SKM-1 treated with dmso at 0.1 percent for 144 hours (cell line): ENCODE results near the gene CFAP299.
"Not testable (repeated sequence)": the region's sequence is repeated elsewhere in the genome, so short reads cannot be mapped to it uniquely, and the experiment has no call there.

Experiments
- DNase-seq: peaks from one replicate; lab custom pipeline; 2025; ENCODE audit not compliant: unreplicated experiment; lab: John Stamatoyannopoulos, UW

Gene CFAP299

GRCh38 chr4:80586716-80587115, 251.2 kb downstream of the CFAP299 start:
- no peak for DNase-seq

- no peak for DNase-seq
Measured at GRCh38 chr4:80587871-80588385, 252.4 kb downstream of the CFAP299 start.

GRCh38 chr4:80592950-80593349, 257.4 kb downstream of the CFAP299 start:
- DNase-seq: no peak

GRCh38 chr4:80594701-80595100, 259.2 kb downstream of the CFAP299 start:
- DNase-seq: no peak

- DNase-seq: no peak
Measured at GRCh38 chr4:80608281-80608980, 272.9 kb downstream of the CFAP299 start.

- DNase-seq: no peak
Measured at GRCh38 chr4:80610199-80610598, 274.7 kb downstream of the CFAP299 start.

GRCh38 chr4:80610845-80611677, 275.5 kb downstream of the CFAP299 start:
- DNase-seq: no peak

GRCh38 chr4:80611678-80611979, 276.1 kb downstream of the CFAP299 start:
- no peak for DNase-seq

- no peak for DNase-seq
Measured at GRCh38 chr4:80613470-80613869, 277.9 kb downstream of the CFAP299 start.

- no peak for DNase-seq
Measured at GRCh38 chr4:80614319-80614718, 278.8 kb downstream of the CFAP299 start.

- no peak for DNase-seq
Measured at GRCh38 chr4:80615099-80615498, 279.6 kb downstream of the CFAP299 start.

- no peak for DNase-seq
Measured at GRCh38 chr4:80619070-80619674, 283.6 kb downstream of the CFAP299 start.

GRCh38 chr4:80631861-80632260, 296.3 kb downstream of the CFAP299 start:
- no peak for DNase-seq

GRCh38 chr4:80637190-80637589, 301.7 kb downstream of the CFAP299 start:
- no peak for DNase-seq

- no peak for DNase-seq
Measured at GRCh38 chr4:80646061-80646460, 310.5 kb downstream of the CFAP299 start.

- DNase-seq: no peak
Measured at GRCh38 chr4:80655662-80656061, 320.1 kb downstream of the CFAP299 start.

- DNase-seq: not testable (repeated sequence)
Measured at GRCh38 chr4:80670118-80670517, 334.6 kb downstream of the CFAP299 start.

GRCh38 chr4:80678413-80678812, 342.9 kb downstream of the CFAP299 start:
- DNase-seq: no peak

GRCh38 chr4:80680934-80681333, 345.4 kb downstream of the CFAP299 start:
- no peak for DNase-seq

- no peak for DNase-seq
Measured at GRCh38 chr4:80685214-80685613, 349.7 kb downstream of the CFAP299 start.

- not testable (repeated sequence) for DNase-seq
Measured at GRCh38 chr4:80687736-80688135, 352.2 kb downstream of the CFAP299 start.

GRCh38 chr4:80694171-80694570, 358.6 kb downstream of the CFAP299 start:
- no peak for DNase-seq
